ENCODE data around the gene DLGAP1. TPM values are rescaled to one million over a fixed set of nuclear protein-coding genes. Genes with fewer than 3 reads are reported as not detected.

Gene DLGAP1
- total and polyA plus RNA-seq, 2 of the 8 experiments (the other 6 are each of a cell fraction or from before 2014, with no cell fraction given): 11.8 to 16.9 TPM

- no peak for TF ChIP-seq EP300 (IDR thresholded peaks at IDR 0.05; ENCODE audit: borderline replicate concordance in 1 of 2, low read depth in 2 of 2, low read length in 2 of 2)
- no peak for TF ChIP-seq CTCF (IDR thresholded peaks at IDR 0.05; ENCODE audit: control extremely low read depth in 1 of 3, insufficient read depth in 1 of 3, low read depth in 1 of 3, low read length in 3 of 3)
- TF ChIP-seq, protein P1, sequence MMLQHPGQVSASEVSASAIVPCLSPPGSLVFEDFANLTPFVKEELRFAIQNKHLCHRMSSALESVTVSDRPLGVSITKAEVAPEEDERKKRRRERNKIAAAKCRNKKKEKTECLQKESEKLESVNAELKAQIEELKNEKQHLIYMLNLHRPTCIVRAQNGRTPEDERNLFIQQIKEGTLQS (IDR thresholded peaks at IDR 0.05; ENCODE audit: insufficient read depth, low read depth, low read length): no peak
- TF ChIP-seq POLR2A (IDR thresholded peaks at IDR 0.05; ENCODE audit: control extremely low read depth in 1 of 2, low read depth in 2 of 2, low read length in 2 of 2): no peak
- TF ChIP-seq POU5F1 (IDR thresholded peaks at IDR 0.05; ENCODE audit: low read depth, low read length): no peak
- no peak for TF ChIP-seq ASH2L (IDR thresholded peaks at IDR 0.05; ENCODE audit: low read length)
- TF ChIP-seq SIX5 (IDR thresholded peaks at IDR 0.05; ENCODE audit: low read depth, low read length): no peak
Measured at GRCh38 chr18:3631887-3632286, 823.2 kb downstream of the DLGAP1 start (continued).
